Measurements from ENCODE around the gene AGER. TPM values are rescaled to one million over a fixed set of nuclear protein-coding genes. Genes with fewer than 3 reads are reported as not detected.

Gene AGER
- total and polyA plus RNA-seq, 9 of the 15 experiments (the other 6 are each of a cell fraction or from before 2014, with no cell fraction given) = 1.2 to 11.5 (median 4.1) TPM

DNA sequence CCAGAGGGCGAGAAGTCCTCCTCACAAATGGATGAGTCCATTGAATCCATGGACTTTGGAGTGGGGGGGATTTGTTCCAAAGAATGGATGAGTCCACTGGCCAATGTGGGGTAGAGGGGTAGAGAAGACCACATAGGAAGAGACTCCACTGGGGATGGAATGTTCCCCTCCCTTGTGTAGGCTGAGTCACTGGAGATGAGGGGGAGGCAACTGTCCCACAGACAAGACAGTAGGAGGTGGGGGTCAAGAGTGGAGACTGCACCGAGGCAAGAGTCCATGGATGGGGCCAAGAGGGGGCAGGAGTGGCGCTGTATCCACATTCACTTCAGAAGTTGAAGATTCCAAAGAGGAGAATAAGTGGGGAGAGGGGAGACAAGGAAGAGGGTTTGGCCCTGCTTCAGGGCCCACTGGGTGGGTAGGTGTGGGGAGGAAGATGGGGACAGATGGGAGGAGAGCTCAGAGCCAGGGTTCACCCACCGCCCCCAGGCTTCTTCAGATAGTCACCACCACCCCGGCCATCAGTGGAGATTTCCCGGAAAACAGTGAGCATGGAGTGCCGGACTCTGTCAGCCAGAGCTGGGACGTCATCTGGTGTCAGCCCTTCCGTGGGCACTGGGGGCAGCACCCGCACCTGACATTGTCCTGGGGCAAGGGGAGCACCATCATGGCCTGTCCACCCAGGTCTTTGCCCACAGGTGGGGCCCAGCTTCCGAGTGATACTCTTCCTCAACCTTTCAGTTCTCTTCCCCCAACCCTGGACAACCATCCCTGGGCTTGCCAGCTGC is 15.1 kb downstream of the AGER start (continued):
- TF ChIP-seq, protein P1, sequence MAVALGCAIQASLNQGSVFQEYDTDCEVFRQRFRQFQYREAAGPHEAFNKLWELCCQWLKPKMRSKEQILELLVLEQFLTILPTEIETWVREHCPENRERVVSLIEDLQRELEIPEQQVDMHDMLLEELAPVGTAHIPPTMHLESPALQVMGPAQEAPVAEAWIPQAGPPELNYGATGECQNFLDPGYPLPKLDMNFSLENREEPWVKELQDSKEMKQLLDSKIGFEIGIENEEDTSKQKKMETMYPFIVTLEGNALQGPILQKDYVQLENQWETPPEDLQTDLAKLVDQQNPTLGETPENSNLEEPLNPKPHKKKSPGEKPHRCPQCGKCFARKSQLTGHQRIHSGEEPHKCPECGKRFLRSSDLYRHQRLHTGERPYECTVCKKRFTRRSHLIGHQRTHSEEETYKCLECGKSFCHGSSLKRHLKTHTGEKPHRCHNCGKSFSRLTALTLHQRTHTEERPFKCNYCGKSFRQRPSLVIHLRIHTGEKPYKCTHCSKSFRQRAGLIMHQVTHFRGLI (CRISPR knock-in tag; IDR thresholded peaks at IDR 0.05) = no peak
- TF ChIP-seq, protein P2, sequence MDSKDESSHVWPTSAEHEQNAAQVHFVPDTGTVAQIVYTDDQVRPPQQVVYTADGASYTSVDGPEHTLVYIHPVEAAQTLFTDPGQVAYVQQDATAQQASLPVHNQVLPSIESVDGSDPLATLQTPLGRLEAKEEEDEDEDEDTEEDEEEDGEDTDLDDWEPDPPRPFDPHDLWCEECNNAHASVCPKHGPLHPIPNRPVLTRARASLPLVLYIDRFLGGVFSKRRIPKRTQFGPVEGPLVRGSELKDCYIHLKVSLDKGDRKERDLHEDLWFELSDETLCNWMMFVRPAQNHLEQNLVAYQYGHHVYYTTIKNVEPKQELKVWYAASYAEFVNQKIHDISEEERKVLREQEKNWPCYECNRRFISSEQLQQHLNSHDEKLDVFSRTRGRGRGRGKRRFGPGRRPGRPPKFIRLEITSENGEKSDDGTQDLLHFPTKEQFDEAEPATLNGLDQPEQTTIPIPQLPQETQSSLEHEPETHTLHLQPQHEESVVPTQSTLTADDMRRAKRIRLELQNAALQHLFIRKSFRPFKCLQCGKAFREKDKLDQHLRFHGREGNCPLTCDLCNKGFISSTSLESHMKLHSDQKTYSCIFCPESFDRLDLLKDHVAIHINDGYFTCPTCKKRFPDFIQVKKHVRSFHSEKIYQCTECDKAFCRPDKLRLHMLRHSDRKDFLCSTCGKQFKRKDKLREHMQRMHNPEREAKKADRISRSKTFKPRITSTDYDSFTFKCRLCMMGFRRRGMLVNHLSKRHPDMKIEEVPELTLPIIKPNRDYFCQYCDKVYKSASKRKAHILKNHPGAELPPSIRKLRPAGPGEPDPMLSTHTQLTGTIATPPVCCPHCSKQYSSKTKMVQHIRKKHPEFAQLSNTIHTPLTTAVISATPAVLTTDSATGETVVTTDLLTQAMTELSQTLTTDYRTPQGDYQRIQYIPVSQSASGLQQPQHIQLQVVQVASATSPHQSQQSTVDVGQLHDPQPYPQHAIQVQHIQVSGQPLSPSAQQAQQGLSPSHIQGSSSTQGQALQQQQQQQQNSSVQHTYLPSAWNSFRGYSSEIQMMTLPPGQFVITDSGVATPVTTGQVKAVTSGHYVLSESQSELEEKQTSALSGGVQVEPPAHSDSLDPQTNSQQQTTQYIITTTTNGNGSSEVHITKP (IDR thresholded peaks at IDR 0.05; ENCODE audit: partially characterized antibody) = peak; percentile 97
- TF ChIP-seq HDAC1 (IDR thresholded peaks at IDR 0.05) = peak in 1 of 2 experiments; percentile 44; a peak in 1 of 4 replicates
- TF ChIP-seq BRCA1 (IDR thresholded peaks at IDR 0.05) = no peak
- TF ChIP-seq BRCA1 (CRISPR knock-in tag; IDR thresholded peaks at IDR 0.05) = no peak
- no peak for TF ChIP-seq EZH2 (IDR thresholded peaks at IDR 0.05; ENCODE audit: borderline replicate concordance, low read depth, low read length)
- TF ChIP-seq, protein P3, sequence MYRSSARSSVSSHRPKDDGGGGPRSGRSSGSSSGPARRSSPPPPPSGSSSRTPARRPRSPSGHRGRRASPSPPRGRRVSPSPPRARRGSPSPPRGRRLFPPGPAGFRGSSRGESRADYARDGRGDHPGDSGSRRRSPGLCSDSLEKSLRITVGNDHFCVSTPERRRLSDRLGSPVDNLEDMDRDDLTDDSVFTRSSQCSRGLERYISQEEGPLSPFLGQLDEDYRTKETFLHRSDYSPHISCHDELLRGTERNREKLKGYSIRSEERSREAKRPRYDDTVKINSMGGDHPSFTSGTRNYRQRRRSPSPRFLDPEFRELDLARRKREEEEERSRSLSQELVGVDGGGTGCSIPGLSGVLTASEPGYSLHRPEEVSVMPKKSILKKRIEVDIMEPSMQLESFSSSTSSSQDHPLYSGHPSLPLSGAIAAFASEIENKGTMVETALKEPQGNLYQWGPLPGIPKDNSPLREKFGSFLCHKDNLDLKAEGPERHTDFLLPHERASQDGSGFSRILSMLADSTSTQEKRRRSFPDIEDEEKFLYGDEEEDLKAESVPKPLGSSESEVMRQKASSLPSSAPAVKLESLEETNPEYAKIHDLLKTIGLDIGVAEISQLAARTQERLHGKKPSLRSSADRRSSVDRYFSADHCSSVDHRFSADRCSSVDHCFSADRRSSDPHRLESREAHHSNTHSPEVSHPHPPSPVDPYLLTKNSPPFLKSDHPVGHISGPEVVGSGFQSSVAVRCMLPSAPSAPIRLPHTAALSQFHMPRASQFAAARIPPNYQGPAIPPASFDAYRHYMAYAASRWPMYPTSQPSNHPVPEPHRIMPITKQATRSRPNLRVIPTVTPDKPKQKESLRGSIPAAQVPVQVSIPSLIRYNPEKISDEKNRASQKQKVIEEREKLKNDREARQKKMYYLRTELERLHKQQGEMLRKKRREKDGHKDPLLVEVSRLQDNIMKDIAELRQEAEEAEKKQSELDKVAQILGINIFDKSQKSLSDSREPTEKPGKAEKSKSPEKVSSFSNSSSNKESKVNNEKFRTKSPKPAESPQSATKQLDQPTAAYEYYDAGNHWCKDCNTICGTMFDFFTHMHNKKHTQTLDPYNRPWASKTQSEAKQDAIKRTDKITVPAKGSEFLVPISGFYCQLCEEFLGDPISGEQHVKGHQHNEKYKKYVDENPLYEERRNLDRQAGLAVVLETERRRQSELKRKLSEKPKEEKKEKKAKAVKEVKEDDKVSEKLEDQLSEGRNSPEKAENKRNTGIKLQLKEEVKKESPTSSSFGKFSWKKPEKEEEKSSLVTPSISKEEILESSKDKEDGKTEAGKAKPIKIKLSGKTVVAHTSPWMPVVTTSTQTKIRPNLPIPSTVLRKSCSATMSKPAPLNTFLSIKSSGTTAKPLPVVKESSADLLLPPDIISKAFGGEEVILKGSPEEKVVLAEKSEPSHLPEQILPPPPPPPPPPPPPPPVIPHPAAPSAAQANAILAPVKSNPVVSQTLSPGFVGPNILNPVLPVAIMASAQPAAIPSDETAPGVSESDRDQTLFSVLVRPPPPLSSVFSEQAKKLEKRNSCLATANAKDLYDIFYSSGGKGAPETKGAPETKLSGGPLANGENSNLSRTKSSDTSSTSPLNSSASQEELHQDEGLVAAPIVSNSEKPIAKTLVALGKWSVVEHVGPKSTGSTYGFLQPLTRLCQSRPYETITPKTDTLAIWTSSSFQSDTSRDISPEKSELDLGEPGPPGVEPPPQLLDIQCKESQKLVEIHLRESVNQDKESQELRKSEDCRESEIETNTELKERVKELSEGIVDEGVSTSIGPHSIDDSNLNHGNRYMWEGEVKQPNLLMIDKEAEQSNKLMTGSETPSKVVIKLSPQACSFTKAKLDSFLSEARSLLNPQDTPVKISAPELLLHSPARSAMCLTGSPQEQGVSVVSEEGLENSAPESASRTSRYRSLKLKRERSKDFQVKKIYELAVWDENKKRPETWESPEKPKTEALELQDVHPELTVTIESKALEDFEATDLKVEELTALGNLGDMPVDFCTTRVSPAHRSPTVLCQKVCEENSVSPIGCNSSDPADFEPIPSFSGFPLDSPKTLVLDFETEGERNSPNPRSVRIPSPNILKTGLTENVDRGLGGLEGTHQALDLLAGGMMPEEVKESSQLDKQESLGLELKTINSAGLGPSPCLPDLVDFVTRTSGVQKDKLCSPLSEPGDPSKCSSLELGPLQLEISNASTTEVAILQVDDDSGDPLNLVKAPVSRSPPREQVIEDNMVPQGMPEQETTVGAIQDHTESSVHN (IDR thresholded peaks at IDR 0.05; ENCODE audit: borderline replicate concordance in 1 of 2, low read depth in 1 of 2) = no peak
- TF ChIP-seq DACH1 (IDR thresholded peaks at IDR 0.05; ENCODE audit: partially characterized antibody) = no peak
- TF ChIP-seq RNF2 (IDR thresholded peaks at IDR 0.05) = no peak
- no peak for TF ChIP-seq GABPB2 (CRISPR knock-in tag; conservative IDR thresholded peaks at IDR 0.05)
- TF ChIP-seq MCM5 (IDR thresholded peaks at IDR 0.05; ENCODE audit: low read depth) = no peak
- peak; percentile 60; the same call in 1 of the 2 replicates for TF ChIP-seq ZBTB7A (IDR thresholded peaks at IDR 0.05; ENCODE audit: borderline replicate concordance, control insufficient read depth, low read depth, low read length)
- TF ChIP-seq ZNF431 (CRISPR knock-in tag; IDR thresholded peaks at IDR 0.05) = no peak
- TF ChIP-seq ZNF695 (CRISPR knock-in tag; IDR thresholded peaks at IDR 0.05) = no peak
- no peak for TF ChIP-seq NCOA4 (IDR thresholded peaks at IDR 0.05; ENCODE audit: partially characterized antibody)
